GM12865 (cell line): ENCODE data around the gene OTC.

Experiments
- DNase-seq: peaks from one replicate; pipeline ENCODE4 v3.0.0; 2010; ENCODE audit warnings: low read depth
- H3K4me3 ChIP-seq: 2 replicates; pipeline ENCODE4 v1.5.1; 2011; ENCODE audit warnings: mild to moderate bottlenecking, low read depth, low read length, control low read depth
- TF ChIP-seq, protein P1 (sequence below): IDR thresholded peaks from 2 replicates; pipeline ENCODE4 v1.5.1; 2011; ENCODE audit warnings: low read length, control low read depth, low read depth, inconsistent platforms; ENCODE audit not compliant: insufficient read depth; ENCODE audit errors: missing control alignments

The OTC gene

DNA sequence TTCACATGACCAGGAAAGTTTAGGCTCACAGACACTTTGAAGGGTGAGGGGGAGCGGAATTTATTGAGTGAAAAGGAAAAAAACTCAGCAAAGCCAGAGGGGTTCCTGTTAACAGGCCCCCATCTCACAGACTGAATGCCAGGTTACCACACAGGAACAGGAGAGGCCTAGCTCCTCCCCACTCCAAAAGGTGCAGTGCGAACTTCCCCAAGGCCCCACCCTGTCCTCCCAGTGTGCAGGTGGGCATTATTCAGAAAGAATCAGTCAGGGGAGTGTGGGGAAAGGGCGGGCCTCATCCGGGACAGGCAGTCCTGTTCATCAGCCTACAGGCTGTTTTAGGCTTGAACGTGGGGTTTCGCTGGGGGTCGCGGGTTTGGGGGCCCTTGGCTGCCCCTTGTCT, 4.0 kb downstream of the OTC start:
- DNase-seq = no peak
- no peak overlapping the region for H3K4me3 ChIP-seq
- TF ChIP-seq, protein P1, sequence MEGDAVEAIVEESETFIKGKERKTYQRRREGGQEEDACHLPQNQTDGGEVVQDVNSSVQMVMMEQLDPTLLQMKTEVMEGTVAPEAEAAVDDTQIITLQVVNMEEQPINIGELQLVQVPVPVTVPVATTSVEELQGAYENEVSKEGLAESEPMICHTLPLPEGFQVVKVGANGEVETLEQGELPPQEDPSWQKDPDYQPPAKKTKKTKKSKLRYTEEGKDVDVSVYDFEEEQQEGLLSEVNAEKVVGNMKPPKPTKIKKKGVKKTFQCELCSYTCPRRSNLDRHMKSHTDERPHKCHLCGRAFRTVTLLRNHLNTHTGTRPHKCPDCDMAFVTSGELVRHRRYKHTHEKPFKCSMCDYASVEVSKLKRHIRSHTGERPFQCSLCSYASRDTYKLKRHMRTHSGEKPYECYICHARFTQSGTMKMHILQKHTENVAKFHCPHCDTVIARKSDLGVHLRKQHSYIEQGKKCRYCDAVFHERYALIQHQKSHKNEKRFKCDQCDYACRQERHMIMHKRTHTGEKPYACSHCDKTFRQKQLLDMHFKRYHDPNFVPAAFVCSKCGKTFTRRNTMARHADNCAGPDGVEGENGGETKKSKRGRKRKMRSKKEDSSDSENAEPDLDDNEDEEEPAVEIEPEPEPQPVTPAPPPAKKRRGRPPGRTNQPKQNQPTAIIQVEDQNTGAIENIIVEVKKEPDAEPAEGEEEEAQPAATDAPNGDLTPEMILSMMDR = no peak

DNA sequence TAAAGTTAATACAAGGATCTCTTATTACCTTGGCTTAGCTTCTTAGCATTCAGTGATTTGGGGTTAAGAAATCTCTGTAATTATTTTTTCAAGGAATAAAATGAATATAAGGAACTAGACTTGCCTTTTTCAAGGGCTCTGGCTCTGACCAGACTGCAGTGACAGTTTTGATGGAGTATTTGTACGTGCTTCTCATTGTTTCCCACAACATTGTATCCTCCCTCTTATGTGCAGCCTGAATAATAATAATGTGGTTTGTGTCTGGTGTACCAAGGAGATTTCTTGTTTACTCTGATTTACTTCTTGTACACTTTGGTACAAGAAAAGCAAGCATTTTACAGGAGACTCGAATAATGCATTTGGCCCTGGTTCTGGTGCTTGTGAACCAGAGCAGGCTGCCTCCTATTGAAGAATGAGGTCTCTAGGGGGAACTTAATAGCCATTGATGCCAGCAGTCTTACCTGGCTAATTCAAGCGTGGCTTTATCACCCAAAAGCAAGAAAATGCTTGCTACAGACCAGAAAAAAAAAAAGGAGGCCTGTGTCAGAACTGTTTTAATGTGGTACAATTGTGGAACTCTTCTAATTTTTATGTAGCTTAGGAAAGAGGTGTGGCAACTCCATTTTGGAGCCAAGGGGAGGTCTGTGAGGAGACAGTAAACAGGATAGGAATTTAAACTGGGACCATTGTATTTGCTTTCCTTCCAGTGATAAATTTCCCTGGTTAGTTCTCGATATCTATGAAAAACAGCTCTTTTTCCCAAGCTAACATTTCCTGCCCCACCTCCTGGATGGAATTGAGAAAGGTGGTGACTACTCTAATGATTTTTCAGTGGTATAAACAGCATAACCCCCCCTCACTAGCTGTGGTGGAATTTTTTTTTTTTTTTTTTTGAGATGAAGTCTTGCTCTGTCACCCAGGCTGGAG, 5.6 kb downstream of the OTC start:
- TF ChIP-seq, protein P1 = no peak

DNA sequence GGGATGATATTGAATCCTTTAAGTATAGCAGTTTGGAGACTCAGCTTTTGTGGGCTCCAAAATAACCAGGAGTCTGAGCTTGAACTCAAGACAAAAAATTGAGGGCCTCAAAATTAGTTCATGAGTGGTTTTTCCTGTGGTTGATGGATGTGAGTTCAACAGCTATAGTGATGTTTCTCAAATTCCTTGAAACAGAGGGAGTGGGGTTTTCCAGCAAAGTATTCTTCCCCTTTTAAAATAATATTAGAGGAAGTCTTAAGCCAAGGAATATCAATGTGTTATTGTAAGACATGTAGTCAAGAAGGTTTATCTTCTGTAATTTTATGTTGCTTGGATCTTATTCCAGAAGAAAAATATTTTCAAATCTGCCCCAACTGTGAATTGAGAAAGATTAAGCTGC, 10.6 kb downstream of the OTC start:
- H3K4me3 ChIP-seq = no peak overlapping the region
- TF ChIP-seq, protein P1 = no peak

More for the DNA sequence above, 5.6 kb downstream of the OTC start:
- no peak overlapping the region for H3K4me3 ChIP-seq
- DNase-seq = no peak

DNA sequence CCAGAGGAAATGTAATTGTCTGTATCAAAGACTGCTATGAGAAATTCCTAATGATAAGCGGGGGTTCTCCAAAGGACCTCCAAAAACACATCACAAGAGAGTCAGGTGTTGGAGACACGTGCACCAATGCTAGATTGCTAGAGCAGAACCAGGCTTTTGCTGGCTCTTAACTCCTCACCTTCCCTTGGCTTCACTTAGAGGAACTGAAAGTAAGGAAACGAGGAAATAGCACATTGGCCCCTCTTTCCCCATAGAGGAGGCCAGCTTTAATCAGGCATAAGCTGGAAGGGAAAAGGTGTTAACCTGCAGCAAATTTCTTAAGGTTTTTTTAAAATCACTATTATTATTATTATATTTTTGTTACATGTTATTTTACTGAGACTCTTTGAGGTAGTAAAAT, 13.6 kb downstream of the OTC start:
- no peak overlapping the region for H3K4me3 ChIP-seq
- no peak for DNase-seq
- TF ChIP-seq, protein P1 = no peak

More for the DNA sequence above, 10.6 kb downstream of the OTC start:
- DNase-seq = no peak

DNA sequence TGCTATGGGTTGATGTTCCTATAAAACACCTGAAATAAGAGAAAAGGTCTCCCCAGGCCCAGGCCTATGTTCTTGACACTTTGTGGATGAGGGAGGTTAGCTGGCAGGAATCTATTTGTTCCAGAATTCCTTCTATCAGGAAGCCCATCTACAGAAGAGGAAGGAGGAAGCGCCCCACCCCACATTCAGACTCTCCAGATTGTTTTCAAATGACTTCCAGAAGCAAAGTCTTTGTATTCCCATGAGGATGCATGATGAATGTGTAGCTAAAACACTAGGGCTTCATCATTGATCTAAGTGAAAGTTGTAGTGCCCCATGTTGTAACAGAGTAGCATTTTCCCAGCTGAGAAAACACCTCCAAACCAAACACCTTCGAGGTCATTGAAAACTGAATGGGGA, 16.4 kb downstream of the OTC start:
- TF ChIP-seq, protein P1 = no peak
- no peak overlapping the region for H3K4me3 ChIP-seq
- no peak for DNase-seq

DNA sequence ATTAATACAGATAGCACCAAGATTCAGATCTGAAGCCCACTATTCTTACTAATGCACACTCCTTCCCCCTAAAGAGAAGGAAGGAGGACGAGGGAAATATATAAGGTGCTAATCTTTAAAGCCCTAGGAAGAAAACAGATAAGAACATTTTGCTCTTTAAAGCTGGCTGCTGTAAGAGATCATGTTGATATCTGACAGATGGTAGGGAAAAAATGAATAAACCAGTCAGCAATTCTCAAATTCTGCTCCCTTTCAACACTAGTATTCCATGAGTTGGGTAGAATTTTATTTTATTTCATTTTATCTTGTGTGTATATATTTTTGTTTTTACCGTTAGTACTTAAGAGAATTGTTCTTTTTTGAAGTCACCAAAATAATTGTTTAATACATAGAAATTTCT, 19.2 kb downstream of the OTC start:
- H3K4me3 ChIP-seq = no peak overlapping the region
- DNase-seq = no peak
- TF ChIP-seq, protein P1 = no peak

DNA sequence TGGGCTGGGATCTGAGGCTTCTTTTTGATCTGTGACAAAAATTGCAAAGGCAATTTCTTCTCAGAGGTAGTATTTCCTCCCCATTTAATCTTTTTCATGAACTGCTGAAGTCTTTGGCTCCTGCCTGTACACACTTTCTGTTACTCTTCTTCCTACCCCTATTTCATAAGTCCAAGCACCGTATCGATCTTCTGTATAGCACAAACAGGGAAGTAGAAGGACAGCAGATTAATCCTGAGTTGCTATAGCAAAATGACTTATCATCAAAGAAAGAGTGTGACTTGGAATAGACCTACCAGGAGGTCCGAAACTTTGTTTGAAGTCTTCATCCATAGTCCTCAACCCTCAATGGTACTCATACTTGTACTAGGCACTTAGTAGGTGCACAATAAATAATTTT, 22.0 kb downstream of the OTC start:
- TF ChIP-seq, protein P1 = no peak
- no peak overlapping the region for H3K4me3 ChIP-seq
- no peak for DNase-seq
